PC-9 (cell line): ENCODE results near the gene TBPL1.

ENCODE experiments used
- CTCF ChIP-seq: fragments of 200-600 bp; sonication (generic); conservative IDR thresholded peaks from 2 replicates; pipeline ENCODE4 v1.6.1; 2017; ENCODE audit warnings: mixed run types, antibody characterized with exemption, mild to moderate bottlenecking, moderate library complexity
- EZH2 ChIP-seq: fragments of 200-600 bp; sonication (generic); IDR thresholded peaks from 2 replicates; pipeline ENCODE4 v1.8.0; 2017; ENCODE audit warnings: antibody characterized with exemption, low read depth

GRCh38 chr6:133969285-133969920 is 16.4 kb downstream of the TBPL1 start:
- TF ChIP-seq EZH2 (no peak), CTCF (no peak)
